Hepatocyte (in vitro differentiated cells): Measurements from ENCODE around the gene N4BP3. TPM values are rescaled to one million over a fixed set of nuclear protein-coding genes. Genes with fewer than 3 reads are reported as not detected.

Experiments used
- DNase-seq: peaks from one replicate; pipeline ENCODE4 v3.0.0-alpha.2; 2016; ENCODE audit warnings: low spot score
- H2AFZ ChIP-seq: fragments of 200-600 bp; sonication (generic); 2 replicates; pipeline ENCODE4 v1.6.0; 2016; ENCODE audit warnings: antibody characterized with exemption, mild to moderate bottlenecking
- H3K27ac ChIP-seq: fragments of 200-600 bp; sonication (generic); 2 replicates; pipeline ENCODE4 v1.5.1; 2016; ENCODE audit warnings: mild to moderate bottlenecking
- H3K27me3 ChIP-seq: fragments of 200-600 bp; sonication (generic); 2 replicates; pipeline ENCODE4 v1.6.1; 2016
- H3K36me3 ChIP-seq: fragments of 200-600 bp; sonication (generic); replicated peaks from 2 replicates; pipeline ENCODE4 v1.5.1; 2016; ENCODE audit warnings: low read depth; ENCODE audit not compliant: insufficient read depth
- H3K4me1 ChIP-seq: fragments of 200-600 bp; sonication (generic); 2 replicates; pipeline ENCODE4 v1.5.1; 2016; ENCODE audit warnings: mild to moderate bottlenecking, moderate library complexity; ENCODE audit not compliant: insufficient read depth
- H3K4me2 ChIP-seq: fragments of 200-600 bp; sonication (generic); 2 replicates; pipeline ENCODE4 v1.6.0; 2016
- H3K4me3 ChIP-seq: fragments of 200-600 bp; sonication (generic); 2 replicates; pipeline ENCODE4 v1.5.1; 2016; ENCODE audit warnings: mild to moderate bottlenecking
- H3K79me2 ChIP-seq: fragments of 200-600 bp; sonication (generic); 2 replicates; pipeline ENCODE4 v1.6.0; 2017; ENCODE audit warnings: mild to moderate bottlenecking
- H3K9me2 ChIP-seq: fragments of 200-600 bp; sonication (generic); replicated peaks from 2 replicates; pipeline ENCODE4 v1.6.0; 2017; ENCODE audit warnings: mild to moderate bottlenecking; ENCODE audit not compliant: insufficient read depth
- H3K9me3 ChIP-seq: fragments of 200-600 bp; sonication (generic); 2 replicates; pipeline ENCODE4 v1.5.1; 2016; ENCODE audit warnings: low read depth, mild to moderate bottlenecking
- H4K20me1 ChIP-seq: fragments of 200-600 bp; sonication (generic); 2 replicates; pipeline ENCODE4 v1.6.0; 2016; ENCODE audit warnings: mild to moderate bottlenecking; ENCODE audit not compliant: insufficient read depth, poor library complexity, severe bottlenecking
- EZH2 ChIP-seq: fragments of 200-600 bp; sonication (generic); IDR thresholded peaks from 2 replicates; pipeline ENCODE4 v1.6.1; 2016; ENCODE audit warnings: antibody characterized with exemption, mild to moderate bottlenecking, borderline replicate concordance
- EZH2phosphoT487 ChIP-seq: fragments of 200-600 bp; sonication (generic); IDR thresholded peaks from one replicate; pipeline ENCODE4 v1.6.1; 2018; ENCODE audit warnings: antibody characterized with exemption, mild to moderate bottlenecking, low read depth, moderate library complexity; ENCODE audit not compliant: unreplicated experiment, severe bottlenecking
- WGBS: methylation state at CpG from one replicate; pipeline ENCODE4 v1.1.6; 2016; ENCODE audit warnings: low lambda C conversion rate; ENCODE audit errors: missing lambda C conversion rate; 5-methylcytosine and 5-hydroxymethylcytosine counted together
- polyA plus RNA-seq: library from polyadenylated mRNA; unstranded; fragments of >200 nt; fragmentation: Nextera tagmentation; extraction: Ambion mirVana; gene quantifications from 2 replicates; pipeline ENCODE4 v1.2.1, GENCODE V29; 2016
- total RNA-seq: library from RNA; depleted of rRNA; stranded (reverse); fragments of >200 nt; gene quantifications from 2 replicates; pipeline ENCODE4 v1.2.3, GENCODE V29; 2014
- TF ChIP-seq, protein P1 (sequence below): fragments of 200-600 bp; sonication (generic); IDR thresholded peaks from 2 replicates; pipeline ENCODE4 v1.5.1; 2016; ENCODE audit warnings: antibody characterized with exemption, mild to moderate bottlenecking; ENCODE audit not compliant: poor library complexity

Gene N4BP3
- total and polyA plus RNA-seq, 2 experiments from 2014 or later = 1.6 to 2.3 TPM

DNA sequence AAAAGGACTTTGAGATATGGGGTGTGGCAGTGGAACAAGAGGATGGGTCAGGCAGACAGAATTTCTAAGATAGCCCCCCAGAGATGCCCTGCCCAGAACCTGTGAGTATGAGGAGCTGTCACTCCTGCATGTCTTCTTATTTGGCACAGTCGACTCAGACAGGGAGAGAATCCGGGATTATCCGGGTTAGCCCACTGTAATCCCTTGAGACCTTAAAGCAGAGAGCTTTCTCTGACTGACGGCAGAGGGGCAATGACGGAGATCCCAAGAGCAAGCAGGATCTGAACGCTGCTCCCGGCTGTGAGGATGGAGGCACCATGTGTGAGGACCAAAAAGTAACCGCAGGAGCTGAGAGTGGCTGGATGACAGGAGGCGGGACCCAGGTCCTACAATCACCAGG, 49.1 kb downstream of the N4BP3 start:
- Histone ChIP-seq H3K4me1 (no peaks in the 10 kb centered on the region), H3K79me2 (no peaks in the 10 kb centered on the region), H3K4me3 (no peak overlapping the region), H2AFZ (no peak overlapping the region), H3K27ac (no peak overlapping the region), H3K9me2 (no peaks in the 10 kb centered on the region), H4K20me1 (no peaks in the 10 kb centered on the region), H3K4me2 (no peak overlapping the region), H3K9me3 (no peaks in the 10 kb centered on the region), H3K27me3 (no peaks in the 10 kb centered on the region), H3K36me3 (no peaks in the 10 kb centered on the region)
- TF ChIP-seq, protein P1, sequence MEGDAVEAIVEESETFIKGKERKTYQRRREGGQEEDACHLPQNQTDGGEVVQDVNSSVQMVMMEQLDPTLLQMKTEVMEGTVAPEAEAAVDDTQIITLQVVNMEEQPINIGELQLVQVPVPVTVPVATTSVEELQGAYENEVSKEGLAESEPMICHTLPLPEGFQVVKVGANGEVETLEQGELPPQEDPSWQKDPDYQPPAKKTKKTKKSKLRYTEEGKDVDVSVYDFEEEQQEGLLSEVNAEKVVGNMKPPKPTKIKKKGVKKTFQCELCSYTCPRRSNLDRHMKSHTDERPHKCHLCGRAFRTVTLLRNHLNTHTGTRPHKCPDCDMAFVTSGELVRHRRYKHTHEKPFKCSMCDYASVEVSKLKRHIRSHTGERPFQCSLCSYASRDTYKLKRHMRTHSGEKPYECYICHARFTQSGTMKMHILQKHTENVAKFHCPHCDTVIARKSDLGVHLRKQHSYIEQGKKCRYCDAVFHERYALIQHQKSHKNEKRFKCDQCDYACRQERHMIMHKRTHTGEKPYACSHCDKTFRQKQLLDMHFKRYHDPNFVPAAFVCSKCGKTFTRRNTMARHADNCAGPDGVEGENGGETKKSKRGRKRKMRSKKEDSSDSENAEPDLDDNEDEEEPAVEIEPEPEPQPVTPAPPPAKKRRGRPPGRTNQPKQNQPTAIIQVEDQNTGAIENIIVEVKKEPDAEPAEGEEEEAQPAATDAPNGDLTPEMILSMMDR = no peak
- TF ChIP-seq EZH2 (no peak), EZH2phosphoT487 (no peak)
- DNase-seq = no peak
- 77% methylated on average over 9 of the region's 9 CpGs for WGBS

GRCh38 chr5:178163772-178164735, 50.7 kb downstream of the N4BP3 start:
- Histone ChIP-seq H3K9me3 (no peaks in the 10 kb centered on the region), H2AFZ (peak overlapping the region; percentile 47), H3K9me2 (no peaks in the 10 kb centered on the region), H3K27me3 (no peaks in the 10 kb centered on the region), H3K27ac (no peak overlapping the region), H3K4me1 (no peaks in the 10 kb centered on the region), H4K20me1 (no peaks in the 10 kb centered on the region), H3K4me2 (peak overlapping the region; percentile 81), H3K36me3 (no peaks in the 10 kb centered on the region), H3K4me3 (no peak overlapping the region), H3K79me2 (no peaks in the 10 kb centered on the region)
- peak; percentile 89 for DNase-seq
- TF ChIP-seq EZH2phosphoT487 (no peak), EZH2 (no peak)
- TF ChIP-seq, protein P1 = peak; percentile 99
- WGBS = 13% methylated on average over 32 of the region's 33 CpGs

DNA sequence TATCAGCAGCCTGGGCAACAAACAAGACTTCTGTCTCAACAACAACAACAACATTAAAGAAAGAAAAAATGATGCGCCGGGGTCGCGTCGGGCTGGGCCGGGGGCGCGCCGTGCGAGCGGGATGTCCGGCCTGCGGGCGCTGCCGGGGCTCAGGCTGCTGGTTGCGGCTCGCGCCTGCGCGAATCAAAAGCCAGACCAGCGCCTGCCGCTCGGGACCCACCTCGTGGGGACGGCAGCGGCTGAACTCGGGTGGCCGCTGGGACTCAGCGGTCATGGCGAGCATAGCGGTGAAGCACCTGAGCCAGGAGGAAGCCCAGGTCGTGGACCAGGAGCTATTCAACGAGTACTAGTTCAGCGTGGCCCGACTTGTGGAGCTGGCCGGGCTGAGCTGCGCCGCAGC, 52.2 kb downstream of the N4BP3 start:
- Histone ChIP-seq H3K79me2 (no peaks in the 10 kb centered on the region), H3K27me3 (no peaks in the 10 kb centered on the region), H3K27ac (no peak overlapping the region), H3K4me3 (no peak overlapping the region), H3K36me3 (no peaks in the 10 kb centered on the region), H3K9me3 (no peaks in the 10 kb centered on the region), H4K20me1 (no peaks in the 10 kb centered on the region), H3K4me1 (no peaks in the 10 kb centered on the region), H2AFZ (no peak overlapping the region), H3K9me2 (no peaks in the 10 kb centered on the region), H3K4me2 (no peak overlapping the region)
- 96% methylated on average over 35 of the region's 38 CpGs for WGBS
- DNase-seq = no peak
- TF ChIP-seq EZH2phosphoT487 = no peak
- TF ChIP-seq EZH2 = no peak
- TF ChIP-seq, protein P1 = no peak
